BE2C (cell line): ENCODE results near the gene CXADR.
"Not testable (repeated sequence)": the region's sequence is repeated elsewhere in the genome, so short reads cannot be mapped to it uniquely, and the experiment has no call there.

Source experiments
- DNase-seq: peaks from one replicate; pipeline ENCODE4 v3.0.0-alpha.2; 2020
- H3K27me3 ChIP-seq: fragments of 250-450 bp; sonication (Bioruptor Pico); 2 replicates; pipeline ENCODE4 v1.5.1; 2020; ENCODE audit warnings: mild to moderate bottlenecking
- H3K36me3 ChIP-seq: fragments of 250-450 bp; sonication (Bioruptor Pico); 2 replicates; pipeline ENCODE4 v1.5.1; 2020; ENCODE audit warnings: mild to moderate bottlenecking
- H3K4me1 ChIP-seq: fragments of 250-450 bp; sonication (Bioruptor Pico); 2 replicates; pipeline ENCODE4 v1.5.1; 2020
- H3K4me3 ChIP-seq: 2 replicates; pipeline ENCODE4 v1.5.1; 2011; ENCODE audit warnings: low read depth, low read length
- H3K9me3 ChIP-seq: fragments of 250-450 bp; sonication (Bioruptor Pico); 2 replicates; pipeline ENCODE4 v1.5.1; 2020
- TF ChIP-seq, protein P1 (sequence below): IDR thresholded peaks from 2 replicates; pipeline ENCODE4 v1.5.1; 2012; ENCODE audit warnings: mild to moderate bottlenecking, low read depth, low read length

Gene CXADR

DNA sequence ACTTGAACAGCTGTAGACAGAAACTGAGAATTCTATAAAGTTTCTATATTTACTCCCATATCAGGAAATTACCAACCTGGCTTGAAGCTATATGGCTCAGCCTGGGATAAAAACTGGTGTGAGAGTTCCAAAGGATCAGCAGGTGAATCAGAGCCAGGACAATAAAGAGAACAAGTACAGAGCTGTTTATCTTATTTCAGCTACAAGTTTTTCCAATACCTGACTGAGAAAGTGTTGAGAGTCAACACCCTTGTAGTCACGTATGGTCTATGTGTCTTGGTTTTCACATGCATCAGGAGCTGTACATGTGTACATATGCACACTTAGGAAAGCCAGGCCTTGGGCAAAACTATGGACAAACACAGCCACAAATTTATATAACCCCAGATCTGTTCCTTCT lies 40.7 kb upstream of the CXADR start:
- DNase-seq, result no peak
- TF ChIP-seq, protein P1, sequence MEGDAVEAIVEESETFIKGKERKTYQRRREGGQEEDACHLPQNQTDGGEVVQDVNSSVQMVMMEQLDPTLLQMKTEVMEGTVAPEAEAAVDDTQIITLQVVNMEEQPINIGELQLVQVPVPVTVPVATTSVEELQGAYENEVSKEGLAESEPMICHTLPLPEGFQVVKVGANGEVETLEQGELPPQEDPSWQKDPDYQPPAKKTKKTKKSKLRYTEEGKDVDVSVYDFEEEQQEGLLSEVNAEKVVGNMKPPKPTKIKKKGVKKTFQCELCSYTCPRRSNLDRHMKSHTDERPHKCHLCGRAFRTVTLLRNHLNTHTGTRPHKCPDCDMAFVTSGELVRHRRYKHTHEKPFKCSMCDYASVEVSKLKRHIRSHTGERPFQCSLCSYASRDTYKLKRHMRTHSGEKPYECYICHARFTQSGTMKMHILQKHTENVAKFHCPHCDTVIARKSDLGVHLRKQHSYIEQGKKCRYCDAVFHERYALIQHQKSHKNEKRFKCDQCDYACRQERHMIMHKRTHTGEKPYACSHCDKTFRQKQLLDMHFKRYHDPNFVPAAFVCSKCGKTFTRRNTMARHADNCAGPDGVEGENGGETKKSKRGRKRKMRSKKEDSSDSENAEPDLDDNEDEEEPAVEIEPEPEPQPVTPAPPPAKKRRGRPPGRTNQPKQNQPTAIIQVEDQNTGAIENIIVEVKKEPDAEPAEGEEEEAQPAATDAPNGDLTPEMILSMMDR, result no peak
- Histone ChIP-seq H3K9me3 (no peaks in the 10 kb centered on the region), H3K4me1 (no peaks in the 10 kb centered on the region), H3K27me3 (no peaks in the 10 kb centered on the region), H3K36me3 (no peaks in the 10 kb centered on the region), H3K4me3 (no peak overlapping the region)

DNA sequence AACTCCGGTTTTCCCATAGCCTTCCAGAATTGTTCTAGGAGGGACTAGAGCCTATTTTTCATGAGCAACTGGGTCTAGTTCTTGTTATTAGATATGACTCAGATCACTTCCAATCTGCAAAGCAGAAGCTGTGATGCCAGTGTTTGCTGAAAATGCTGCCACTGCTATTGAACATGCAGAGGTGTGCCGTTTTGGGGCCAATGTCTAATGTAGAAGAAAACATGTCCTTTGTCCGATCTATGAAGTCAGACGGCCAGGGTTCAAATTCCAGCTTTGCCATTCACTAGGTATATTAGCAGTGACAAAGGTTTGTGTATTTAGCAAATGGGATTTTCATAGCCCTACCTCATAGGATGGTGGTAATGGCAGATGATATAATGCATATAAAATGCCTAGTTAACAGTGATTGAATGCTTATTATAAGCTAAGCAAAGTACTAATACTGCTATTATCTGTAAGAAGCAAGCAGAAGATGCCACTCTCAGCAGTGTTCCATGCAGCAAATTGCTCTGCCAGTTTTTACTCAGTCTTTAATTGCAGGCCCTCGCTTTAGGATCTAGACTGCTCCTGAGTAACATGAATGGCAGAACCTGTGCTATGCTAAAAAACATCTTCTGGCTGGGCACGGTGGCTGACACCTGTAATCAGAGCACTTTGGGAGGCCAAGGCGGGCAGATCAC lies 40.1 kb upstream of the CXADR start:
- no peaks in the 10 kb centered on the region for H3K27me3 ChIP-seq
- TF ChIP-seq, protein P1, result no peak
- no peaks in the 10 kb centered on the region for H3K4me1 ChIP-seq
- H3K36me3 ChIP-seq, result no peaks in the 10 kb centered on the region
- H3K9me3 ChIP-seq, result no peaks in the 10 kb centered on the region
- no peak for DNase-seq
- no peak overlapping the region for H3K4me3 ChIP-seq

DNA sequence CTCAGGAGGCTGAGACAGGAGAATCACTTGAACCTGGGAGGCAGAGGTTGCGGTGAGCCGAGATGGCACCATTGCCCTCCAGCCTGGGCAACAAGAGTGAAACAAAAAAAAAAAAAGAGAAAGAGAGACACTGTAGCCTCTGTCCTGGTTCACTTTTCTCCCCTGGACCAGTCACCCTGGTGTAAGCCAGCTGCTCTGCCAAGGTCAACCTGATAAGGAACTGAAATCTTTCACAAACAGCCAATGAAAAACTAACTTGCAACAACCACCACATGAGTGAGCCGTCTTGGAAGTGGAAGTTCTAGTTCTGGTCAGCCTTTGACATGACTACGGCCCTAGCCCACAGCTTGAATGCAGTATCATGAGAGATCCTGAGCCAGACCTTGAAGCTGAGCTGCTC lies 36.8 kb upstream of the CXADR start:
- no peak overlapping the region for H3K4me3 ChIP-seq
- no peaks in the 10 kb centered on the region for H3K9me3 ChIP-seq
- H3K36me3 ChIP-seq, result no peaks in the 10 kb centered on the region
- no peaks in the 10 kb centered on the region; the same call in 1 of the 2 replicates for H3K4me1 ChIP-seq
- no peaks in the 10 kb centered on the region for H3K27me3 ChIP-seq
- TF ChIP-seq, protein P1, result no peak
- no peak for DNase-seq

DNA sequence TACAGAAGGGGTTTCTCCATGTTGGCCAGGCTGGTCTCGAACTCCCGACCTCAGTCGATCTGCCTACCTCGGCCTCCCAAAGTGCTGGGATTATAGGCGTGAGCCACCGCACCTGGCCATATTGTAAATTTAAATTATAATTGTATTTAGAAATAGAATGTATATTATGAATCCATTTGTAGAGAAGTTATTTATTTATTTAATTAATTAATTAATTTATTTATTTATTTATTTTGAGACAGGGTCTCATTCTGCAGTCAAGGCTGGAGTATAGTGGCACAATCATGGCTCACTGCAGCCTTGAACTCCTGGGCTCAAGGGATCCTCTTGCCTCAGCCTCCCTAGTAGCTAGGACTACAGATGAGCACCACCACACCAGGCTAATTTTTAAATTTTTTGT lies 34.7 kb upstream of the CXADR start:
- not testable (repeated sequence) for DNase-seq, H3K27me3 ChIP-seq, H3K4me1 ChIP-seq, H3K36me3 ChIP-seq, H3K4me3 ChIP-seq, H3K9me3 ChIP-seq

DNA sequence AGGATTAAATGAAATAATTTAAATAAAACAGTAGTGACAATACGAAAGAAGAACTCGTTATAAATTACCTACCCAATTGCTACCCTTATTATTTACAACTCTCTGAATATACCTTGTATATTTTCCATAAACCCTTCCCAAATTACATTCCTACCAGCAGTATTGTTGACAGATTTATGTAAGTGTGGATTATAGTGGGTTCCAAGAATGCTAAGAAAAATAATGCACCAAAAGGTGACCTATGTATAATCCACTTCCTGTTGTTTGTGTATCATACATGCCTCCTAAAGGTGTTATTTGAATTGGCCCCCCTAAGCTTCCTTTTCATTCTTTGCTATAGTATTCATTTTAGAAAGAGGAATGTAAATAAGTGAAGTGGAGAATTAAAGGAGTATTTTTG lies 33.2 kb upstream of the CXADR start:
- Histone ChIP-seq H3K4me1 (no peaks in the 10 kb centered on the region; the same call in 1 of the 2 replicates), H3K4me3 (no peak overlapping the region), H3K9me3 (no peaks in the 10 kb centered on the region)

DNA sequence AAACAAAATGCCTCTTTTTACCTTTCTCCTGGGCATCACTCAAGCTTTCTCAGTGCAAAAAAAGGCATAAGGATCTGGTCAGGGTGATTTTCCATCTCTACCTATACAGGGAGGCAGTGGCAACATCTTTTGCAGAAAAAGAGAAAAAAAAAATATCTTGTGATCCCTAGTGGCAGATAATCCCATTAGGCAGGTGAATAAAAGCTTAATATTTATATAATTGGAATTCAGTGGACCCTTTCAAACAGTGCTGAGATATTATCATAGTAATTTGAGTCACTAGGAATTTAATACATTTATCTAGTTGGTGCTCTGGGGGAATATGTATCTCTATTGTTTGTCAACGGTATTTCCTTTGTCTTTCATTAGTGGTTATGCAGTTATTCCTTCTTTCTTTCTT lies 29.9 kb upstream of the CXADR start:
- no peak for DNase-seq
- no peaks in the 10 kb centered on the region for H3K36me3 ChIP-seq
- TF ChIP-seq, protein P1, result no peak
- H3K4me3 ChIP-seq, result no peak overlapping the region
- no peaks in the 10 kb centered on the region for H3K9me3 ChIP-seq
- no peaks in the 10 kb centered on the region; the same call in 1 of the 2 replicates for H3K4me1 ChIP-seq
- no peaks in the 10 kb centered on the region; the same call in 1 of the 2 replicates for H3K27me3 ChIP-seq

More for the DNA sequence above, 33.2 kb upstream of the CXADR start:
- no peak for DNase-seq
- H3K27me3 ChIP-seq, result no peaks in the 10 kb centered on the region; the same call in 1 of the 2 replicates
- H3K36me3 ChIP-seq, result no peaks in the 10 kb centered on the region
- TF ChIP-seq, protein P1, result no peak
